HG03108 (cell line): ENCODE measurements around the gene IGF2.
"Not testable (repeated sequence)": the region's sequence is repeated elsewhere in the genome, so short reads cannot be mapped to it uniquely, and the experiment has no call there.

Experiments
- ATAC-seq: cut with Tn5 transposase; IDR thresholded peaks from one replicate; pipeline ENCODE4 v1.9.1; 2021; ENCODE audit warnings: moderate library complexity; ENCODE audit not compliant: unreplicated experiment

The IGF2 gene

DNA sequence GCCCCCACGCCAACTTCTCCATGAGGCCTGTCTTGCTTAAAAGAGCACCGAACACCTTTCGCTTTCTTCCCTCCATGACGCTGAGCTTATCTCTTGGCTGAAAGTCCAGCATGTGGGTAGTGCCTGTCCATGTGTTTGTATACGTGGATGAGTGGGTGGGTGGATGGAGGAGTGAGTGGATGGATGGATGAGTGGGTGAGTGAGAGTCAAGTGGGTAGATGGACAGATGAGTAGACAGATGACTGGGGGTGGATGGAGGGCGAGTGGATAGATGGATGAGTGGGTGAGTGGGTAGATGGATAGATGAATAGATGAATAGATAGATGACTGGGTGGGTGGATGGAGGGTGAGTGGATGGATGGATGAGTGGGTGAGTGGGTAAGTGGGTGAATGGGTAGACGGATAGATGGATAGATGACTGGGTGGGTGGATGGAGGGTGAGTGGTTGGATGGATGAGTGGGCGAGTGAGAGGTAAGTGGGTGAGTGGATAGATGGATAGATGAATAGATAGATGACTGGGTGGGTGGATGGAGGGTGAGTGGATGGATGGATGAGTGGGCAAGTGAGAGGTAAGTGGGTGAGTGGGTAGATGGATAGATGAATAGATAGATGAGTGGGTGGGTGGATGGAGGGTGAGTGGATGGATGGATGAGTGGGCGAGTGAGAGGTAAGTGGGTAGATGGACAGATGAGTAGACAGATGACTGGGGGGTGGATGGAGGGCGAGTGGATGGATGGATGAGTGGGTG lies 14.3 kb downstream of the IGF2 start:
- ATAC-seq: not testable (repeated sequence)

DNA sequence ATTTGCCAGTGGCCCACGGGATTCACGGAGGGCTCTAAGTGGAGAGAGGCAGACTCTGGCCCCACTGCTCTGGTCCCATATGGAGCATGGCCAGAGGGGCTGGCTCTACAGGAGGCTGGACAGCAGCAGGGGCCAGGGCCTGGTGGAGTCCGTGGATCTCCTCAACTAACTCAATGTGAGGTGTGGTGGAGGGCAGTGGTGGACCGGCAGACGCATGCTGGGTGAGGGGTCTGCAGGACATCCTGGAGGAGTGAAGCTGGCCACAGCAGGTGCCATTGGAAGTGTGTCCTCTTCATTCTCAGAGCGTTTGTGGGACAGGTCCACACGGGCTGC lies 15.6 kb downstream of the IGF2 start:
- ATAC-seq: no peak

GRCh38 chr11:2122907-2123627 lies 16.1 kb downstream of the IGF2 start:
- no peak for ATAC-seq

GRCh38 chr11:2122222-2122906 lies 16.8 kb downstream of the IGF2 start:
- no peak for ATAC-seq

DNA sequence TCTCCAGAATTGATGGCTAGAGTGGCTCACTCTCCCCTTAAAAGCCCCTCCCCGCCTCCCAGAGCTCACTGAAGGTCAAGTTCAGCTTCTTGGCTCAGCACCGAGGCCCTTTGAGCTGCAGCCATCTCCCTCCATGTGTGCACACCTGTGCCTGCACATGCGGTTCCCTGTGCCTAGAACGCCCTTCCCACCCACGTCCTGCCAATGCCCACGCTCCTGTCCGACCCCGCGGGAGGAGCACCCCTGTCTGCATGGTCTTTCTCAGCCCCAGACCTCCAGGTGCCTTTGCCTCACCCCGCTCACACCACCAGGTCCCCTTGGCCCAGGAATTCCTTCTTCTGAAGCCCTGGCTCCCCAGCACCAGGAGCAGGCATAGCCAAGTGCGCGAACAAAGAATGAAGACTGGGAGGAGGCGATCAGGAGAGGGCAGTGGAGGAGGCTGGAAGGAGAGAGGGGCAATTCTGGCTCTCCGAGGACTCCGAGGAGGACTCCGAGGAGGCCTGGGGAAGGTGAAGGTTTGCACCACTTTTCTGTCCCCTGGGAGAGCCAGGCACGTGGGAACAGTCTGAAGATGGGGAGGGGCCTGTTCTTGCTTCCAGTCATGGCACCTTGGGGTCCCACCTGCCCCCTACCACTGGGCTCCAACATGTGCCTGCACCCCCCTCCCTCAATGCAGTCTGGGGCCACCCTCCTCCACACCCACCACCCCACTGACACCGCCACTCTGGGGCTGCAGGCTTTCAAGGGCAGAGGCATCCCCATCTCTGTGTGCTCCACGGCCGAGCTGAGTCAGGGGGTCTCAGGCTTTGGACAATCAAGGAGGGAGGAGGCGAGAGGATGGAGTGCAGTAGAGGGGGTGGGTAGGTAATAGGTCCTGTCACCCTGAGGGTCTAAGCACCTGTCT lies 17.7 kb downstream of the IGF2 start:
- no peak for ATAC-seq

- no peak for ATAC-seq
These were observed 18.7 kb downstream of the IGF2 start for GRCh38 chr11:2120359-2121100.

GRCh38 chr11:2118677-2119076 lies 20.5 kb downstream of the IGF2 start:
- no peak for ATAC-seq

GRCh38 chr11:2116680-2117079 lies 22.5 kb downstream of the IGF2 start:
- ATAC-seq: no peak

- ATAC-seq: no peak
These were observed 23.9 kb downstream of the IGF2 start for GRCh38 chr11:2115308-2115707.

GRCh38 chr11:2114430-2115241 lies 24.6 kb downstream of the IGF2 start:
- no peak for ATAC-seq

DNA sequence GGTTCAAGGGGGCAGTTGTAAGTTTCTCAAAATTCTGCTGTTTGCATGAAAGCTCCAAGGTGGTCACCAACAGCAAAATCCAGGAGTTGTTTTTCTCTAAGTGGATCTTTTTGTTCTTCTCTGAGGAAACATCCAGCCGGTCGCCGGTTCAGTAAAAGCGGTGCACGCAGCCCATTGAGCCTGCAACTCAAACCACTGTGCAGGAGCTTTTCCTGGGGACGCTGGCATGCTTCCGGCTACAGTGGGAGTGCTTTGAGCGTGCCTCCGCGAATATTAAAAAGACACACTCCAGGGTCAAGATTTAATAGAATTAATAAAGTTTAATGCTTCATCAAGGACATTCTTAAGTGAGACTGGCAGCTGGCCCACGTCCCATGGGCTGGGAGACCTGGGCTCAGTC lies 25.4 kb downstream of the IGF2 start:
- ATAC-seq: no peak

DNA sequence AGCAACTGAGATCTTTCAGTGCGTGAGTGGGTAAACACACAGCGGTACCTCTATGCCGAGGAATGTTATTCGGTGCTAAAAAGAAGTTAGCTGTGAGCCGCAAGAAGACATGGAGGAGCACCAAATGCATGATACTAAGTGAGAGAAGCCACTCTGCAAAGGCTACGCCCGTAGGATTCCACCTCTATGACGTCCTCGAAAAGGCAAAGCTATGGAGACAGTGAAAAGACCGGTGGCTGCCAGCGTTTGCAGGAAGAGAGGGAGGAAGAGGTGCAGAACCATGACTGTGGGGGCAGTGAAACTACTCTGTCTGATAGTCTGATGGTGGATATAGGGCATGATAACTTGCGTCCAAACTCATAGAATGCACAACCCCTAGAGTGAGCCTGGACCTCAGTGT lies 28.7 kb downstream of the IGF2 start:
- ATAC-seq: no peak

DNA sequence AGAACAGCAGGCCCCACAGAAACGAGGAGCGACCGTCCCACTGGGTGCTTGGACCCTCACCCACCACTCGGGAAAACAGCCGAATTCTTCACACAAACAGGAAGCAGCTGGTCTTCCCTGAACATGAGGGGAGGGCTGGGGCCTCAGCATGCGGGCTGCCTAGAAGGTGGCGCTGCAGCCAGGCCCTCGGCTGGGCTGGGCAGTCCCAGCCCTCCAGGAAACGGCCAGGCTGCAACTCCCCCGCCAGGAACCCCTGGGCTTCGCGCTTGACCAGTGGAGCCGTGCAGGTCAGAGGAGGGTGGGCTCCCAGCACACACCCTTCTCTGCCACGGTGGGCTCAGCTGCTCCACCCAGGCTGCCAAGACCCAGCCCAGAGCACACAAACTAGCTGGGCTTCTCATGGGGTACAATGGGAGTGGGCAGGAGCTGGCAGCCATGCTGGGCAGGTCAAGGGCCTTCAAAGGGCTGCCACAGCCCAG lies 29.6 kb downstream of the IGF2 start:
- ATAC-seq: no peak

DNA sequence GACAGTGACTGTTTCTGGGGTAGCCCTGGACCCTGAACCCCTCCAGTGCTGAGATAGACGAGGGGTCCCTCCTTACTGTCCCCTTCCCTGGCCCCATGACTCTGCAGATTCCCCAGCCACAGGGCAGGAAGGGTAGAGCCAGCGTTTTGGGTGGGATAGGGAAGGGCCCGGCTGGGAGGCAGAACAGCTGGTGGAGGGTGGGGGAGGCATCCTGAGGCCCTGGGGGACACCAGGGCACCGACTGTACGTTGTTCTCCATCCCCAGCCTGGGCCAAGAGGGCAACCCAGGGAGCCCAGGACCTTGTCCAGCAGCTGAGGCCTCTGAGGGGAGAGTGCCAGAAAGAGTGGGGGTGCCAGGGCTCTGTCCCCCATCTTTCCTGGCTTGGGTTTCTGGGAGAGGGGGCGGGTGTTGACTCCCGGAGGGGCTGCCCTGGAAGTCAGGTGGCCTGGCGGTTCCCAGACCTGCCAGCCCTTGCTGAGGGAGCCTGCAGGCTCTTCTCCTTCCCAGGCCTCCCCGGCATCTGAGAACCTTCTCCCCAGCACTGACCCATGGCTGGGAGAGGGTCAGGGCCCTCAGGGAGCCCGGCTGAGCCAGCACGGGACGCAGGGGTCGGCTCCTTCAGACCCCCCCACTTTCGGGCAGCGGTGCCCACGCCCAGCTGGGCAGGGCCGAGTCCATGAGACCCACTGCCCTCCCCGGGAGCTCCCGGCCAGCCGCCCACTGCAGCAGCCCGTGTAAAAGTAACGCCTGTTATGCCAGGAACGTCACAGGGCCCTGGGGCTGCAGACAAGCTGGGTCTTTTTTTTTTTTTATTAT lies 30.3 kb downstream of the IGF2 start:
- no peak for ATAC-seq

DNA sequence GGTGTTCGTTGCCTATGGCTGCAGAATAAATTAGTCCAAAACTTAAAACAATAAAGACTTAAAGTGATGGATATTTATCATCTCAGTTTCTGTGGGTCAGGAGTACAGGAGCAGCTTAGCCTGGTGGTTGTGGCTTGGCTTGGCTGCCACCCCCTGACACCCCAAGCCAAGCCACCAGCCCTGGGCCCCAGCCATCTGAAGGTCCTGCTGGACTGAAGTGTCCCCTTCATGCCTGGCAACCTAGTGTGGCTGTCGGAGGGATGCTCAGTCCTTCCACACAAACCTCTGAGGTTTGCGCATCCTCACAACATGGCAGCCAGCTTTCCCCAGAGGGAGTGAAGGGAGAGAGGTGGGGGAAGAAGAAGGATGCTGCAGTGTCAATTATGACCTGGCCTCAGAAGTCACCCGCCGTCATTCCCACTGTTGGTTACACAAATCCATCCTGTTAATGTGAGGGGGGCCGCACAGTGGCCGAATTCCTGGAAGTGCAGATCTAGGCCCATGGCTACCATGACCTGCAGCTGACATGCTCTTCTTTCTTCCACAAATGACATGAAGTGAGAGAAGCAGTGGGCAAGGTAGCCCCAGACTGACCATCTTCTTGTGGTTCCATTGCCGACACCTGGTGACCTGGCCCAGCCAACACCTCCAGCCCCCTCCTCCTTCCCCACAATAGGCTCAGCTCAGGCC lies 31.1 kb downstream of the IGF2 start:
- no peak for ATAC-seq

DNA sequence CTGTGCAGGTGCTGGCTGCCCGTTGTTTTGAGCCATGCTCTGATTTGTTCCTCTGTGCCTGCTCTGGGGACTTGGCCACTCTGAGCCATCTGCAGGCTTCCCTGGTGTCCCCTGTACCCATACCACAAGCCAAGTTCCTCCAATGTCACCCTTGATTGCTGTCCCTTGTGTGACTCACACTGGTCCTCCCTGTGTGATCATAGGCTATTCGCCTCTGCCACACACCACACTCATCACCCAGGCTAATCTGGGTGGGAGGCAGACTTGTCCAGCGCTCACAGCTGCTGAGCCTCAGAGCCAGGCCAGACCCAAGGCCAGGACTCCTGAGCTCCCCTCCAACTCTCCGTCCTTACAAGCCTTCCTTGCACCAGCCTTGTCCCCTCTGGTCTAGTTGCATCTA lies 31.7 kb downstream of the IGF2 start:
- ATAC-seq: no peak

GRCh38 chr11:2106583-2107209 lies 32.5 kb downstream of the IGF2 start:
- no peak for ATAC-seq

DNA sequence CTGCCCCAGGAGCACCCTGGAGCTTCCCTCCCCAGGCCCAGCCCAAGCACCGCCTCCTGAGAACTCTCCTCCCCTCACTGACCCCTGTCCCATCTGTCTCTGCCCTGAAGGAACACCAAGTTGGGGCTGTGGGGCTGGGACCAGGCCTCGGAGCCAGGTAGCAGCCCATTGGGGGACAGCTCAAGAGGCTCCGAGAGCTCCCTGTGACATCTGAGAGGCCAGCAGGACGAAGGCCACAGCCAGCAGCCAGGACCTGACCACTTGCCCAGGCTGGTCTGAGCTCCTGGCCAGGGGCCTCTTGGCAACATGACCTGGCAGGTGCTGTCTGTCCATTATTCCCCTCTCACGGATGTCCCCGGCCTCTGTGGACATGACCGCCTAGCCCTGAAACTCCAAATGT lies 33.7 kb downstream of the IGF2 start:
- no peak for ATAC-seq
